HG02970 (cell line): ENCODE data around the gene MATN1.

ENCODE experiments used
- ATAC-seq: cut with Tn5 transposase; IDR thresholded peaks from one replicate; pipeline ENCODE4 v1.9.1; 2021; ENCODE audit warnings: mild to moderate bottlenecking, moderate library complexity, moderate number of reproducible peaks; ENCODE audit not compliant: unreplicated experiment, low FRiP score

The MATN1 gene

GRCh38 chr1:30746212-30747032, 23.0 kb upstream of the MATN1 start:
- no peak for ATAC-seq

GRCh38 chr1:30745834-30746208, 22.4 kb upstream of the MATN1 start:
- no peak for ATAC-seq

- ATAC-seq: no peak
Measured at GRCh38 chr1:30745156-30745833, 21.9 kb upstream of the MATN1 start.

GRCh38 chr1:30744060-30744756, 20.8 kb upstream of the MATN1 start:
- peak; percentile 25 for ATAC-seq

GRCh38 chr1:30743584-30744059, 20.2 kb upstream of the MATN1 start:
- ATAC-seq: peak; percentile 37

- no peak for ATAC-seq
Measured at GRCh38 chr1:30742963-30743559, 19.7 kb upstream of the MATN1 start.

- no peak for ATAC-seq
Measured at GRCh38 chr1:30742300-30742962, 19.0 kb upstream of the MATN1 start.

- no peak for ATAC-seq
Measured at GRCh38 chr1:30741239-30741894, 18.0 kb upstream of the MATN1 start.

- ATAC-seq: no peak
Measured at GRCh38 chr1:30740251-30741238, 17.2 kb upstream of the MATN1 start.

GRCh38 chr1:30739601-30740000, 16.2 kb upstream of the MATN1 start:
- ATAC-seq: no peak

GRCh38 chr1:30738715-30739559, 15.6 kb upstream of the MATN1 start:
- no peak for ATAC-seq

GRCh38 chr1:30738040-30738714, 14.8 kb upstream of the MATN1 start:
- no peak for ATAC-seq

- no peak for ATAC-seq
Measured at GRCh38 chr1:30737357-30738039, 14.1 kb upstream of the MATN1 start.

GRCh38 chr1:30735668-30736498, 12.5 kb upstream of the MATN1 start:
- no peak for ATAC-seq

GRCh38 chr1:30735124-30735523, 11.7 kb upstream of the MATN1 start:
- no peak for ATAC-seq

- no peak for ATAC-seq
Measured at GRCh38 chr1:30734580-30734979, 11.2 kb upstream of the MATN1 start.
